Astrocyte (in vitro differentiated cells and primary cell): ENCODE measurements around the gene R3HDML. TPM values are rescaled to one million over a fixed set of nuclear protein-coding genes. Genes with fewer than 3 reads are reported as not detected.

ENCODE experiments used
- DNase-seq: peaks from one replicate; pipeline ENCODE4 v3.0.0-alpha.2; 2010; ENCODE audit warnings: low read depth
- FAIRE-seq: peaks from 2 replicates; lab custom pipeline; 2011; peaks lifted over from hg19 to GRCh38; lab: Jason Lieb, UNC
- H2AFZ ChIP-seq: 2 replicates; pipeline ENCODE4 v1.6.0; 2012; ENCODE audit warnings: low read depth, low read length, inconsistent platforms
- H3K27ac ChIP-seq: 2 replicates; pipeline ENCODE4 v1.5.1; 2011; ENCODE audit warnings: low read depth, low read length, inconsistent platforms
- H3K27me3 ChIP-seq: 2 replicates; pipeline ENCODE4 v1.6.0; 2011; ENCODE audit warnings: low read length, inconsistent platforms; ENCODE audit not compliant: insufficient read depth
- H3K36me3 ChIP-seq: 2 replicates; pipeline ENCODE4 v1.5.1; 2011; ENCODE audit warnings: low read length, inconsistent platforms; ENCODE audit not compliant: insufficient read depth
- H3K4me1 ChIP-seq: 2 replicates; pipeline ENCODE4 v1.5.1; 2011; ENCODE audit warnings: low read length, inconsistent platforms; ENCODE audit not compliant: insufficient read depth
- H3K4me2 ChIP-seq: 2 replicates; pipeline ENCODE4 v1.6.0; 2012; ENCODE audit warnings: low read length, inconsistent platforms
- H3K4me3 ChIP-seq: 2 replicates; pipeline ENCODE4 v1.5.1; 2011; ENCODE audit warnings: low read depth, mild to moderate bottlenecking, low read length, inconsistent platforms; ENCODE audit not compliant: insufficient read depth
- H3K79me2 ChIP-seq: 2 replicates; pipeline ENCODE4 v1.6.0; 2012; ENCODE audit warnings: mild to moderate bottlenecking, low read length, inconsistent platforms; ENCODE audit not compliant: insufficient read depth
- H3K9ac ChIP-seq: 2 replicates; pipeline ENCODE4 v1.6.0; 2012; ENCODE audit warnings: mild to moderate bottlenecking, low read length, inconsistent platforms
- H3K9me3 ChIP-seq: 2 replicates; pipeline ENCODE4 v1.5.1; 2012; ENCODE audit warnings: low read depth, mild to moderate bottlenecking, low read length, inconsistent platforms; ENCODE audit not compliant: insufficient read depth
- H4K20me1 ChIP-seq: 2 replicates; pipeline ENCODE4 v1.6.0; 2012; ENCODE audit warnings: low read length, inconsistent platforms; ENCODE audit not compliant: insufficient read depth
- H3K27ac Mint-ChIP-seq: one replicate; pipeline ENCODE4 v1.8.0; 2021; ENCODE audit warnings: mild to moderate bottlenecking, mixed read lengths; ENCODE audit not compliant: unreplicated experiment
- H3K27me3 Mint-ChIP-seq: one replicate; pipeline ENCODE4 v1.8.0; 2021; ENCODE audit warnings: low read depth, mixed read lengths; ENCODE audit not compliant: unreplicated experiment
- H3K36me3 Mint-ChIP-seq: one replicate; pipeline ENCODE4 v1.8.0; 2021; ENCODE audit warnings: low read depth, mixed read lengths; ENCODE audit not compliant: unreplicated experiment
- H3K4me1 Mint-ChIP-seq: one replicate; pipeline ENCODE4 v1.8.0; 2021; ENCODE audit warnings: low read depth, mixed read lengths; ENCODE audit not compliant: unreplicated experiment
- H3K4me3 Mint-ChIP-seq: one replicate; pipeline ENCODE4 v1.8.0; 2021; ENCODE audit warnings: mild to moderate bottlenecking, moderate library complexity, mixed read lengths; ENCODE audit not compliant: unreplicated experiment
- H3K9me3 Mint-ChIP-seq: one replicate; pipeline ENCODE4 v1.8.0; 2021; ENCODE audit warnings: mild to moderate bottlenecking, mixed read lengths; ENCODE audit not compliant: unreplicated experiment
- EZH2 ChIP-seq: IDR thresholded peaks from 2 replicates; pipeline ENCODE4 v1.6.1; 2012; ENCODE audit warnings: mild to moderate bottlenecking, low read length, inconsistent platforms; ENCODE audit not compliant: insufficient read depth
- total RNA-seq: library from RNA; stranded (reverse); gene quantifications from 2 replicates; pipeline ENCODE4 v1.2.1, GENCODE V29; 2021
- TF ChIP-seq, protein P1 (sequence below): IDR thresholded peaks from 2 replicates; pipeline ENCODE4 v1.5.1; 2011; ENCODE audit warnings: low read depth, mild to moderate bottlenecking, inconsistent platforms, low read length, moderate library complexity; ENCODE audit not compliant: insufficient read depth

The R3HDML gene
- total RNA-seq, 1 donor from 2014 or later = 0.25 TPM

DNA sequence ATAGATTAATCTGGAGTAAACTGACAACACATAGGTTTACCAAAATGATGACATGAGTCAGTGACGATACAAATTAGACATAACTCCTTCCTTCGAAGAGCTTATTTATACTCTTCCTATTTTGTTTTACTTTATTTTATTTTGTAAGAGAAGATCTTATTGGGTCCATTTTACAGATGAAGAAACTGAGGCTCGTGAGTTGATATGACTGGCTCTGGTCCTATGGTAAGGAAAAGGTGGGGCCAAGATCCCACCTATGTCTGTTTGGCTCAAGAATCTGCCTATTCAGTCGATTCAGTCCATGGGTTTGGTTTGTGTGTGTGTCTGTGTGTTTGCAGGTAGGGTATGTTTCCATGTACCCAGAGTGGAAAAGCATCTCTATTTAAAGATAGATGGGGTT lies 8.4 kb upstream of the R3HDML start:
- Mint-ChIP-seq H3K36me3 (no peaks in the 10 kb centered on the region), H3K27me3 (peaks cover 9% of the 10 kb centered on the region), H3K27ac (no peak overlapping the region), H3K4me3 (no peak overlapping the region), H3K9me3 (no peaks in the 10 kb centered on the region), H3K4me1 (peaks cover under 1% of the 10 kb centered on the region)
- FAIRE-seq (no peak), DNase-seq (no peak)
- no peak overlapping the region for H3K4me3 ChIP-seq
- no peak overlapping the region for H3K9ac ChIP-seq
- peaks cover 1% of the 10 kb centered on the region for H3K27me3 ChIP-seq
- H3K4me2 ChIP-seq = no peak overlapping the region
- H3K4me1 ChIP-seq = no peaks in the 10 kb centered on the region
- no peak for TF ChIP-seq EZH2
- H2AFZ ChIP-seq = no peak overlapping the region
- H3K27ac ChIP-seq = no peak overlapping the region
- no peaks in the 10 kb centered on the region for H3K9me3 ChIP-seq
- H4K20me1 ChIP-seq = no peaks in the 10 kb centered on the region
- H3K79me2 ChIP-seq = no peaks in the 10 kb centered on the region
- no peaks in the 10 kb centered on the region for H3K36me3 ChIP-seq

DNA sequence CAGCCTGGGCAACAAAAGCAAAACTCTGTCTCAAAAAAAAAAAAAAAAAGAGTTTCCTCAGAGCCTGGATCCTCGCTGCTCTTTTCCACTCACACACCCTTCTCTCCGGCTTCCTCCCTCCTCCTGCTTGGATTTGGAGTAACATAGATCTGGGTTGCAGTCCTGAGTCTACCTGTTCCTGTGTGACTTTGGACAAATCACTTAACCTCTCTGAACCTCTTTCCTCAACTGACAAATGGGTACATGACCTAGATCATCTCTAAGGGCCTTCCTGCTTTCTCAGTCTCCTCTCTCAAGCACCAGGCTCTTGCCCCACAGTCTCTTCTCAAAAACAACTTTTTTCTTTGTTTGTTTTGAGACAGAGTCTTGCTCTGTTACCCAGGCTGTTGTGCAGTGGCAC lies 5.6 kb upstream of the R3HDML start:
- peaks cover 17% of the 10 kb centered on the region for H3K27me3 ChIP-seq
- H3K9ac ChIP-seq = no peak overlapping the region
- Mint-ChIP-seq H3K4me3 (no peak overlapping the region), H3K36me3 (no peaks in the 10 kb centered on the region), H3K4me1 (peaks cover 13% of the 10 kb centered on the region), H3K27me3 (peaks cover 9% of the 10 kb centered on the region), H3K27ac (no peak overlapping the region), H3K9me3 (no peaks in the 10 kb centered on the region)
- no peaks in the 10 kb centered on the region for H3K36me3 ChIP-seq
- H3K9me3 ChIP-seq = no peaks in the 10 kb centered on the region
- H3K4me1 ChIP-seq = no peaks in the 10 kb centered on the region
- H3K79me2 ChIP-seq = no peaks in the 10 kb centered on the region
- no peaks in the 10 kb centered on the region for H4K20me1 ChIP-seq
- no peak overlapping the region for H3K4me3 ChIP-seq
- TF ChIP-seq EZH2 = no peak
- TF ChIP-seq, protein P1, sequence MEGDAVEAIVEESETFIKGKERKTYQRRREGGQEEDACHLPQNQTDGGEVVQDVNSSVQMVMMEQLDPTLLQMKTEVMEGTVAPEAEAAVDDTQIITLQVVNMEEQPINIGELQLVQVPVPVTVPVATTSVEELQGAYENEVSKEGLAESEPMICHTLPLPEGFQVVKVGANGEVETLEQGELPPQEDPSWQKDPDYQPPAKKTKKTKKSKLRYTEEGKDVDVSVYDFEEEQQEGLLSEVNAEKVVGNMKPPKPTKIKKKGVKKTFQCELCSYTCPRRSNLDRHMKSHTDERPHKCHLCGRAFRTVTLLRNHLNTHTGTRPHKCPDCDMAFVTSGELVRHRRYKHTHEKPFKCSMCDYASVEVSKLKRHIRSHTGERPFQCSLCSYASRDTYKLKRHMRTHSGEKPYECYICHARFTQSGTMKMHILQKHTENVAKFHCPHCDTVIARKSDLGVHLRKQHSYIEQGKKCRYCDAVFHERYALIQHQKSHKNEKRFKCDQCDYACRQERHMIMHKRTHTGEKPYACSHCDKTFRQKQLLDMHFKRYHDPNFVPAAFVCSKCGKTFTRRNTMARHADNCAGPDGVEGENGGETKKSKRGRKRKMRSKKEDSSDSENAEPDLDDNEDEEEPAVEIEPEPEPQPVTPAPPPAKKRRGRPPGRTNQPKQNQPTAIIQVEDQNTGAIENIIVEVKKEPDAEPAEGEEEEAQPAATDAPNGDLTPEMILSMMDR = no peak
- DNase-seq = no peak
- no peak for FAIRE-seq
- H2AFZ ChIP-seq = no peak overlapping the region
- no peak overlapping the region for H3K4me2 ChIP-seq
- no peak overlapping the region for H3K27ac ChIP-seq

DNA sequence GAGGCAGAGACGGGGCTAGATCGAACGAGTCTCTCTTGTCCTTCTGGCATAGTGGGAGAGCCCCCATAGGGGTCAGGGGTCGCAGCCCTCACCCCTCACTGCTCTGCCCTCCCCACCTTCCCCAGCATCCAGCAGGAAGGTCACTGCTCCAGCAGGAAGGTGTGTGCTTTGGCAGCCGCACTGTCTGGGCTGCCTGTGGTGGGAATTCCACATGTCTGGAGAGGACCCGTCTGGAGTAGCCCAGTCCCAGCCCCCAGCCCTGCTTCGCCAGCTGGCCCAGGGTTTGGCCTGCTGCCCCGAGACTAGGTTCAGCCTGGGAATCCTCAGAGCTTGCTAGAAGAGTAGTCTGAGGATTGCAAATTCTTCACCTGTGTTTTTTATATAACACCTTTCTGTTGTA lies 2.5 kb upstream of the R3HDML start:
- Histone ChIP-seq H2AFZ (no peak overlapping the region), H3K4me2 (no peak overlapping the region), H3K4me3 (no peak overlapping the region), H3K36me3 (no peaks in the 10 kb centered on the region), H3K9me3 (no peaks in the 10 kb centered on the region), H3K9ac (no peak overlapping the region), H3K27ac (no peak overlapping the region), H4K20me1 (no peaks in the 10 kb centered on the region), H3K79me2 (no peaks in the 10 kb centered on the region), H3K27me3 (peaks cover 27% of the 10 kb centered on the region), H3K4me1 (no peaks in the 10 kb centered on the region)
- DNase-seq (peak; percentile 6), FAIRE-seq (no peak)
- Mint-ChIP-seq H3K27me3 (peaks cover 6% of the 10 kb centered on the region), H3K36me3 (no peaks in the 10 kb centered on the region), H3K4me1 (peaks cover 18% of the 10 kb centered on the region), H3K4me3 (no peak overlapping the region), H3K27ac (peak overlapping the region; percentile 14), H3K9me3 (peaks cover 3% of the 10 kb centered on the region)
- TF ChIP-seq, protein P1 = no peak
- no peak for TF ChIP-seq EZH2
